Effector memory CD4-positive, alpha-beta T cell (primary cell): ENCODE data around the gene HHIPL1.
A peak's percentile ranks its signal among the peaks of the same experiment; 100 is the strongest.

Experiments
- DNase-seq, 3 donors: peaks; one replicate each; pipeline ENCODE4 v3.0.0-alpha.2; 2020
- H3K27ac ChIP-seq: 2 replicates; pipeline ENCODE4 v1.7.0; 2013; ENCODE audit warnings: mild to moderate bottlenecking, low read length, moderate library complexity; ENCODE audit not compliant: insufficient read depth, poor library complexity, severe bottlenecking
- H3K27me3 ChIP-seq: replicated peaks from 2 replicates; pipeline ENCODE4 v1.7.0; 2013; ENCODE audit warnings: mild to moderate bottlenecking, low read length; ENCODE audit not compliant: insufficient read depth, control insufficient read depth, poor library complexity, severe bottlenecking
- H3K36me3 ChIP-seq: 2 replicates; pipeline ENCODE4 v1.7.0; 2013; ENCODE audit warnings: mild to moderate bottlenecking, low read length, moderate library complexity; ENCODE audit not compliant: control insufficient read depth, insufficient read depth
- H3K4me1 ChIP-seq: 2 replicates; pipeline ENCODE4 v1.7.0; 2013; ENCODE audit warnings: low read length, mild to moderate bottlenecking; ENCODE audit not compliant: control insufficient read depth, insufficient read depth, poor library complexity, severe bottlenecking
- H3K4me3 ChIP-seq: 2 replicates; pipeline ENCODE4 v1.7.0; 2013; ENCODE audit warnings: low read length, low read depth, mild to moderate bottlenecking; ENCODE audit not compliant: insufficient read depth, poor library complexity, severe bottlenecking
- H3K9me3 ChIP-seq: 2 replicates; pipeline ENCODE4 v1.7.0; 2013; ENCODE audit warnings: mild to moderate bottlenecking, low read length, moderate library complexity; ENCODE audit not compliant: control insufficient read depth

The HHIPL1 gene

GRCh38 chr14:99602054-99602787, 42.7 kb upstream of the HHIPL1 start:
- Histone ChIP-seq H3K27ac (no peak overlapping the region), H3K4me3 (no peak overlapping the region), H3K4me1 (peaks cover 15% of the 10 kb centered on the region)

GRCh38 chr14:99602788-99603415, 42.0 kb upstream of the HHIPL1 start:
- Histone ChIP-seq H3K36me3 (no peaks in the 10 kb centered on the region), H3K27me3 (no peaks in the 10 kb centered on the region), H3K9me3 (no peaks in the 10 kb centered on the region), H3K27ac (no peak overlapping the region), H3K4me3 (peak overlapping the region; percentile 17), H3K4me1 (peaks cover 15% of the 10 kb centered on the region)
- DNase-seq = no peak

More at GRCh38 chr14:99602054-99602787, 42.7 kb upstream of the HHIPL1 start:
- Histone ChIP-seq H3K27me3 (no peaks in the 10 kb centered on the region), H3K36me3 (no peaks in the 10 kb centered on the region), H3K9me3 (no peaks in the 10 kb centered on the region)
- no peak for DNase-seq

DNA sequence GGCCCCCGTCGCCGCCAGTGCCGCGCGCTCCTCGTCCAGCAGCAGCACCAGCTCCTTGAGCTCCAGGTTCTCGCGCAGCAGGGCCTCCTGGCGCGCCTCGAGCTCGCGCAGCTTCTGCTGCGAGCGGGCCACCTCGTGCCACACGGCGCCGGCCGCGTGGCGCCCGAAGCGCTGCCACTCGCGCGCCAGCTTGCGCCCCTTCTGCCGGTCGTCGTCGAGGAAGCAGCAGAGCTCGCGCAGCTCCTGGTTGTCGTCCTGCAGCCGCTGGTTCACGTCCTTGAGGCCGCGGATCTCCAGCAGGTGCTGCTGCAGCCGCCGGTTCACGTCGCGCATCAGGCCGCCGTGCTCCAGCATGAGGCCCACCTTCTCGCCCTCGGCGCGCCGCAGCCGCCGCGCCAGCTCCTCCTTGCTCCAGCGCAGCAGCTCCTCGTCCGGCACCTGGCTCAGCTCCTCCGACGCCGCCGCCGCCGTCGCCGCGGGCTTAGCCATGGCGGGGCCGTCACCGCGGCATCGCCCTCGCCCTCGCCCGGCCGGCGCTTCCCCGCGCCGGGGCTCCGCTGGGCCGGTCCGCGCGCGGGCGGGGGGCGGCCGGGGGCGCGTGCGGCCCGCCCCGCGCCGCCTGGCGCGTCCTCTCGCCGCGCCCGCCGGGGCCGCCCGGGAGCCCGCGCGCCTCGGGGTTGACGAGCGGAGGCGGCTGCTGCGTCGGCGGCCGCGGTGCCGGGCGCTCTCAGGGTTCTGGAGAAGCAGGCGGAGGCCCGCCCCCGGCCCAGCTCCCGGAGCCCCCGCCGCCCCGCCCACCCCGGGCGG, 41.3 kb upstream of the HHIPL1 start, which contains the start of gene CCDC85C:
Gene CCDC85C (minus strand): TSS at position 737 of the 807 bp plus-strand sequence. CDS start 248 bp downstream, at position 489.
- Histone ChIP-seq H3K4me1 (peaks cover 15% of the 10 kb centered on the region), H3K4me3 (peak within 1 kb of the TSS; percentile 98), H3K9me3 (no peaks in the 10 kb centered on the region), H3K27me3 (no peaks in the 10 kb centered on the region), H3K36me3 (no peaks in the 10 kb centered on the region), H3K27ac (peak within 1 kb of the TSS; percentile 84)
- peak; percentile 23 to 34 (median 23) for DNase-seq

- Histone ChIP-seq H3K36me3 (no peaks in the 10 kb centered on the region), H3K9me3 (no peaks in the 10 kb centered on the region), H3K27ac (peak overlapping the region; percentile 84), H3K4me1 (peaks cover 15% of the 10 kb centered on the region), H3K4me3 (peak overlapping the region; percentile 98), H3K27me3 (no peaks in the 10 kb centered on the region)
- DNase-seq = peak; percentile 91 to 94 (median 94)
Measured at GRCh38 chr14:99604278-99604765, 40.6 kb upstream of the HHIPL1 start.

GRCh38 chr14:99604766-99605298, 40.1 kb upstream of the HHIPL1 start:
- H3K4me3 ChIP-seq = peak overlapping the region; percentile 98

GRCh38 chr14:99605299-99605961, 39.5 kb upstream of the HHIPL1 start:
- no peaks in the 10 kb centered on the region for H3K27me3 ChIP-seq
- H3K27ac ChIP-seq = peak overlapping the region; percentile 84
- H3K9me3 ChIP-seq = no peaks in the 10 kb centered on the region
- peak overlapping the region; percentile 98 for H3K4me3 ChIP-seq
- peaks cover 15% of the 10 kb centered on the region for H3K4me1 ChIP-seq
- peak; percentile 71 to 73 (median 72) for DNase-seq
- H3K36me3 ChIP-seq = no peaks in the 10 kb centered on the region

More at GRCh38 chr14:99604766-99605298, 40.1 kb upstream of the HHIPL1 start:
- H3K9me3 ChIP-seq = no peaks in the 10 kb centered on the region
- H3K27ac ChIP-seq = peak overlapping the region; percentile 84
- H3K4me1 ChIP-seq = peaks cover 15% of the 10 kb centered on the region
- no peaks in the 10 kb centered on the region for H3K27me3 ChIP-seq
- no peak for DNase-seq
- H3K36me3 ChIP-seq = no peaks in the 10 kb centered on the region

DNA sequence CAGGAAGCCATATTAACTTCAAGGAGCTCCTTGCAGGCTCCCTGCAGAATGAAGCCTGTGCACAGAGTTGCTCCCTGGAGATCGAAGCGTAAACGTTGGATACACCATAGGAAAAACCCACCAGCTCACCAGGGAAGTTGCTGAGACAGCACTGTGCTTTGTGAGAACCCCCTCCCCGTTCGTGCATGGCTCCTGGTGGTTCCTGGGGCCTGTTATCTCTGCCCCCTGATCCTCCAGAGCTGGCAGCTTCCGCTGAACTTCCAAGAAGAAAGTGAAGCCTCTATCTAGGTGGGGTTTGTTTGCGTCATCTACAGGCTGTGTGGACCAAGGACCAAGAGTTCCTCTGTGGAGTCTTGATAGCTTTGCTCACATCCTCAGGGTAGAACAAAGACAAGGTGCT, 38.6 kb upstream of the HHIPL1 start:
- H3K4me3 ChIP-seq = no peak overlapping the region
- DNase-seq = no peak
- no peaks in the 10 kb centered on the region for H3K27me3 ChIP-seq
- peaks cover 15% of the 10 kb centered on the region for H3K4me1 ChIP-seq
- H3K36me3 ChIP-seq = no peaks in the 10 kb centered on the region
- H3K27ac ChIP-seq = no peak overlapping the region
- no peaks in the 10 kb centered on the region for H3K9me3 ChIP-seq

GRCh38 chr14:99608591-99608990, 36.3 kb upstream of the HHIPL1 start:
- no peaks in the 10 kb centered on the region for H3K9me3 ChIP-seq
- no peak for DNase-seq
- H3K27ac ChIP-seq = no peak overlapping the region

More at GRCh38 chr14:99608591-99608990, 36.3 kb upstream of the HHIPL1 start:
- Histone ChIP-seq H3K36me3 (no peaks in the 10 kb centered on the region), H3K27me3 (no peaks in the 10 kb centered on the region), H3K4me1 (peaks cover 8% of the 10 kb centered on the region), H3K4me3 (no peak overlapping the region)
